Embryonic facial prominence (tissue), 1 donor: Measurements from ENCODE around the gene CD151.

ENCODE experiments used
- DNase-seq: peaks from one replicate; pipeline ENCODE4 v3.0.0-alpha.2; 2016; ENCODE audit errors: extremely low spot score

The CD151 gene

GRCh38 chr11:815675-816432 lies 16.9 kb upstream of the CD151 start:
- no peak for DNase-seq

GRCh38 chr11:816433-816779 lies 16.3 kb upstream of the CD151 start:
- no peak for DNase-seq

GRCh38 chr11:818396-819128 lies 14.2 kb upstream of the CD151 start, which contains the start of gene PNPLA2:
Gene PNPLA2, plus strand, starts transcription at chr11:818914. Its CDS starts 805 bp downstream, at chr11:819719.
- DNase-seq = no peak

GRCh38 chr11:819129-819931 lies 13.4 kb upstream of the CD151 start:
- DNase-seq = peak; percentile 72

- no peak for DNase-seq
These were observed 12.7 kb upstream of the CD151 start for GRCh38 chr11:819943-820649.

GRCh38 chr11:820655-821511 lies 11.9 kb upstream of the CD151 start:
- no peak for DNase-seq

GRCh38 chr11:821512-822371 lies 11.0 kb upstream of the CD151 start:
- no peak for DNase-seq

- no peak for DNase-seq
These were observed 9.1 kb upstream of the CD151 start for GRCh38 chr11:823441-824291.

- no peak for DNase-seq
These were observed 8.4 kb upstream of the CD151 start for GRCh38 chr11:824292-824880.

- DNase-seq = no peak
These were observed 7.8 kb upstream of the CD151 start for GRCh38 chr11:824942-825341.

- no peak for DNase-seq
These were observed 7.2 kb upstream of the CD151 start for GRCh38 chr11:825366-826226.

- DNase-seq = no peak
These were observed 6.5 kb upstream of the CD151 start for GRCh38 chr11:826227-826621.

GRCh38 chr11:826836-827145 lies 6.0 kb upstream of the CD151 start:
- DNase-seq = no peak

- DNase-seq = no peak
These were observed 5.4 kb upstream of the CD151 start for GRCh38 chr11:827146-827896.

GRCh38 chr11:827897-828192 lies 4.9 kb upstream of the CD151 start, which contains the start of gene CRACR2B:
Gene CRACR2B, plus strand, starts transcription at chr11:827919. Its CDS starts 689 bp downstream, at chr11:828608.
- no peak for DNase-seq

- no peak for DNase-seq
These were observed 4.1 kb upstream of the CD151 start for GRCh38 chr11:828506-829175.
